ENCODE results near the gene LYZL1.

DNA sequence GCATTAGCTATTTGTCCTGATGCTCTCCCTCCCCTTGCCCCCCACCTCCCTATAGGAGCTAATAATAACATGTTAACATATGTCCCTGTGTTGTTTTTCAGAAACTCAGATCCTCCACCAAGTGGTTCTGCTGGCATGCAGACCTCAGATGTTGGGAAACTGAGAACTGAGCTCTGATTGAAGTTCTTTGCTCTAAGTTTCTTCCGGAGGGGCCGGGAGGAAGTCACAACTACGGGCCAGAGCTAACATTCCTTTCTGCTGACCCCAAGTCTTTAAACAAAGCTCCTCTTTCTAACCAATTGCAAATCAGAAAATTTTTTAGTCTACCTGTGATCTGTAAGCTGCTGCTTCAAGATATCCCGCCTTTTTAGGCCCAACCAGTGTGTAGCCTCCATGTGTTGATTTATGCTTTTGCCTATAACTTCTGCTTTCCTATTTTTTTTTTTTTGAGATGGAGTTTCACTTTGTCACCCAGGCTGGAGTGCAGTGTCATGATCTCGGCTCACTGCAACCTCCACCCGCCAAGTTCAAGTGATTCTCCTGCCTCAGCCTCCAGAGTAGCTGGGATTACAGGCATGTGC is 66.6 kb downstream of the LYZL1 start:
- TF ChIP-seq, protein P1, sequence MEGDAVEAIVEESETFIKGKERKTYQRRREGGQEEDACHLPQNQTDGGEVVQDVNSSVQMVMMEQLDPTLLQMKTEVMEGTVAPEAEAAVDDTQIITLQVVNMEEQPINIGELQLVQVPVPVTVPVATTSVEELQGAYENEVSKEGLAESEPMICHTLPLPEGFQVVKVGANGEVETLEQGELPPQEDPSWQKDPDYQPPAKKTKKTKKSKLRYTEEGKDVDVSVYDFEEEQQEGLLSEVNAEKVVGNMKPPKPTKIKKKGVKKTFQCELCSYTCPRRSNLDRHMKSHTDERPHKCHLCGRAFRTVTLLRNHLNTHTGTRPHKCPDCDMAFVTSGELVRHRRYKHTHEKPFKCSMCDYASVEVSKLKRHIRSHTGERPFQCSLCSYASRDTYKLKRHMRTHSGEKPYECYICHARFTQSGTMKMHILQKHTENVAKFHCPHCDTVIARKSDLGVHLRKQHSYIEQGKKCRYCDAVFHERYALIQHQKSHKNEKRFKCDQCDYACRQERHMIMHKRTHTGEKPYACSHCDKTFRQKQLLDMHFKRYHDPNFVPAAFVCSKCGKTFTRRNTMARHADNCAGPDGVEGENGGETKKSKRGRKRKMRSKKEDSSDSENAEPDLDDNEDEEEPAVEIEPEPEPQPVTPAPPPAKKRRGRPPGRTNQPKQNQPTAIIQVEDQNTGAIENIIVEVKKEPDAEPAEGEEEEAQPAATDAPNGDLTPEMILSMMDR (IDR thresholded peaks at IDR 0.05): no peak
- no peak for TF ChIP-seq POLR2A (IDR thresholded peaks at IDR 0.05)
- TF ChIP-seq EP300 (IDR thresholded peaks at IDR 0.05): no peak
